ENCODE data around the gene PNLIPRP2.

PNLIPRP2 gene

DNA sequence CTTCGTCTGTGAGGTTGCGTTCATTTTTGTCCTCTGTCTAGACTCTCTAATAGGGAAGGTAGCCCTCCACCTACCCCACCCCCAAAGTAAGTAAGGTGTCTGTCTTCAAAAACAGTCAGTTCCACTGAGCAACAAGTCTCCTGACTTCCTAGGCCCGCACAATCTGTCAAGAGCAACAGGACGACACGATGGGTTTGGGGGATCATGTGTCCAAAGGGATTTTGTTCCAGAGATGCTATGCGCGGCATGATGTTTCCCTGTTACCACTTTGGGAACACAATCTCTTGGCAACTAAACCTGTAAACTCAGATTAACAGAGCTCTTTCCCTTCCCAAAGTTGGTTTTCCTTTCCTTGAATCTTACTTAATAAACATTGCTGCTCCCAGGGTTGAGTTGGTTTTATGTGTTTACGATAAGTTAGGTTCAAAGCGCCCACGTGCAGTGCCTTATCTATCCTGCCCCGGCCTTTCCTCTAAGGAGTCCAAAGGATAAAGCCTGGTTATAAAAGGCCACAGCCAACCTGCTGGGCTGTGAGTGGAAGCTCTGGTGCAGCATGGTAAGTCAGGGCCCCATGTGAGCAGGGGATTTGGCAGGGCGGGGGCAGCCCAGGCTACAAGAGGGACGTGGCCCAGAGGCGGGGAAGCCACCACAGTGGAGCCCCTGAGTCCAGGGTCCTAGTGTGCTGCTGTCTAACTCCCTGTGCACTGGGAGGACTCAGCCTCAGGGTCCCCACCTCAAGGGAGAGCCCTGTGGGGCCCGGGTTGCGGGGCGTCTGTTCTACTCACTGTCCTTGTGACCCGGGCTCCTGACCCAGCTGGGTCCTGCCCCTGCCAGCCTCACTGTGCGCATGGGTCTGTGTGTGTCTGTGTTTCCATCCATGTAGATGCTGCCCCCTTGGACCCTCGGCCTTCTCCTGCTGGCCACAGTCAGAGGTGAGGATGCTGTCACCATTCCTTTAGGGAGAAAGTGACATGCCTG, at the start of gene PNLIPRP2:
PNLIPRP2 (plus strand) TSS at position 531 of the 978 bp plus-strand sequence.
- DNase-seq (ENCODE audit: low read depth in 3 of 3, low spot score in 1 of 3), result no peak

DNA sequence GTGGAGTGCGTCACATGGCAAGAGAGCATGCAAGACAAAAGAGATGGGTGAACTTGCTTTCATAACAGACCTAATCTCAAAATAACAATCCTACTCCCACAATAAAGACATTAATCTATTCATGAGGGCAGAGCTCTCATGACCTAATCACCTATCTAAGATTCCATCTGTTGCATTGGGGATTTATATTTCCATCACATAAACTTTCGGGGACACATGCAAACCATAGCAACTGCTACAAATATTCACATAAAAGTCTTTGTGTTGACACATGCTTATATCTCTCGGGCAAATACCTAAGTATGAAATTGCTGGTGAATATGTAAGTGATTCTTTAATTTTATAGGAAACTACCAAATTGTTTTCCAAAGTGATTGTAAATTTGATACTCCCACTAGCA, 46.0 kb upstream of the PNLIPRP2 start:
- no peak for DNase-seq (ENCODE audit: low read depth in 3 of 3, low spot score in 1 of 3)

DNA sequence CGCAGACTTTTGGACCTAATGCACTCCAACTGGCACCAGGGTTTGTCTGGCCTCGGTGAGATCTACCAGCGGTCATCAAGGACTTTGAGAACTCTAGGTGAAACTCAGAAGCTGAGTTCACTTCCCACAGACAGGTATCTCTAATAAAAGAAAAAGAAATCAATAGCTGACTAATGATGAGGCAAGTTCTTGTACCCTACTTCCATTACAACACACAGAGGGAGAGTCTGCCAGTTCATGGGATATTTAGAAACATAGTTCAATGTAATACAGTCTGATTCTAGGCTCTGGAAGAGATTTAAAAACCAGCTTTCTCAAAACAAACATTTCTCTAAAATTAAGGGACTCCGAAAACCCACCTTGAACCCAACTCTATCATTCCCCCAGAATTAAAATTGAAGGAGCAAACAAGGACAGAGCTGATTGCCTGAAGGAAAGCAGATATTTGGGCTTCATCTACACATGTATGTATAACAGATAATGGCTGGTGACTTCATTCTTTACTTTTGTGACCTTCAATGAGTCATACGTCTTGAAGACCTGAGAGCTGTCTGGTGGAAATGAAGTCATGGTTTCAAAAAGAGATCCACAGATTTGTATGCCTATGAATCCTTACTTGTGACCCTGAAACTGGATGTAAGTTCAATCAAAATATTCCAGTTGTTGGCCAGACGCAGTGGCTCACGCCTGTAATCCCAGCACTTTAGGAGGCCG, 32.7 kb upstream of the PNLIPRP2 start:
- no peak for DNase-seq (ENCODE audit: low read depth in 3 of 3, low spot score in 1 of 3)

DNA sequence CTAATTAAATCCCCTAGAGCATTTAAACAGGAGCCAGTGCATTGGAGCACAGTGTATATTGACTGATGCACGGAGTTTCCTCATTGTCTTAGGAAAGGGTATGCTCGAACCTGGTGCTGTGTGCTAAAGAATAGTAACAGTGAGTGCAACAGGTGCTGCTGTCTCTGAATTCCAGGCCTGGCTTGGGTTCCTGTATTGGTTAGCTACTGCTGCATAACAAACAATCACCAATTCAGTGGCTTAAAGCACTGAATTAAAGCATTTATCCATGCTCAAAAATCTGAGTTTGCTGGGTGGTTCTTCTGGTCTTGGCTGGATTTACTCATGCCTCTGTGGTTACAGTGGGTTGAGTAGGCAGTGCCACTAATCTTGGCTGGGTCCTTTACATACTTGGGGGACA, 31.8 kb upstream of the PNLIPRP2 start:
- no peak for DNase-seq (ENCODE audit: low read depth in 3 of 3, low spot score in 1 of 3)

DNA sequence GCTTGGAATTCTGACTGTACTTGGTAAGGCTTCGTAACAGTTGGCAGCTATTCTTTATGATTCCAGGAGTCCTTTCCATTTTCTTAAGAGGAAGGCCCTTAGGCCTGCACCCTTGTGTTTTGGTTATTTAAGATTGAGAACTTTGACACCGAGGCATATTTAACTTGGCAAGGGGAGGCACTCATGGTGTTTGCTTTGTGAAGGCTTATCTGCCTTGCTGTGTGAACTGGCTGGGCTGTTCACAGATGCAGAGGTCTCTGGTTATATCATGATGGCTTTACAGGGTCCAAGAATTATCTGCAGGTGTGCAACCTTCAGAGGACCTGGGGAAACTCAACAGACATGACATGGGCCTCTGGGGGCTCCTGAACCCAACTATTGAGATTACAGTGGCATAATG, 30.8 kb upstream of the PNLIPRP2 start:
- no peak for DNase-seq (ENCODE audit: low read depth in 3 of 3, low spot score in 1 of 3)

DNA sequence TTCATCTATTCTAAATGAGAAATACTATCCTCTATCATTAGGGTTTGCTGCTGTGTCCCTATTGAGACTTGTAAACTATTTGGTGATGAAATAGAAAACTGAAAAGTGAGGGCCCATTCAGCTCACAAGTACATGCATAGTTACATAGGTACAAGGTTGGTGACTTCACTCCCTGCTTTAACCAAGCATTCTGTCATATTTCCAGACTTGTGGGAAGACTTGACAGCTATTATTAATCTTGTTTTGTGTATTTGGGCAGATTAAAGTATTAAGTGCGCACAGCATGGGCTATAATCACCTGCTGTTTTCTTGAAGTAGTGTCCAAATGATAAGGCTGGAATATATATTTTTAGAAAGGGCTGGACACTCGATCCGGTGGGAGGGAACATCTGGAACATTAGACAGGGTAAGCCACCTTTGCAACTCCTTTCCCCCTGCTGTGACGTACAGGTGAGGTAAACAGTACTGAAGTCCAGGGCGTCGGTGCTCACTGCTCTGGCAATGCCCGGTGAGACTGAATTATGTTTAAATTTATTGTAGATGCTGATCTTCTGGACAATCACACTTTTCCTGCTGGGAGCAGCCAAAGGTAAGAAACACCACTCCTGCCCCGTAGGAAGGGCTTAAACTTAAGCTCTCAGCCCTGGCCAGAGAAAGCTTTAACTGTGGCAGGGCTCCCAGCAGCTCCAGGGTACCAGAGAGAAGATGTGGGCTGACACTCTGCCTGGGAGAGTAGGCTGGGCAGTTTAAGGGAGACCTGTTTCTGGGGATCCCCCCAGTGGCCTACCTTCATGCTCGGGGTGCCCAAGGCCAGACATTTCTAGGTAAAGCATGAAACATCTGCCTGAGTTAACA, 29.9 kb upstream of the PNLIPRP2 start, which contains the start of gene PNLIPRP1:
PNLIPRP1 (plus strand) TSS at position 370 of the 855 bp plus-strand sequence; CDS start at position 541, 171 bp downstream.
- no peak for DNase-seq (ENCODE audit: low read depth in 3 of 3, low spot score in 1 of 3)

DNA sequence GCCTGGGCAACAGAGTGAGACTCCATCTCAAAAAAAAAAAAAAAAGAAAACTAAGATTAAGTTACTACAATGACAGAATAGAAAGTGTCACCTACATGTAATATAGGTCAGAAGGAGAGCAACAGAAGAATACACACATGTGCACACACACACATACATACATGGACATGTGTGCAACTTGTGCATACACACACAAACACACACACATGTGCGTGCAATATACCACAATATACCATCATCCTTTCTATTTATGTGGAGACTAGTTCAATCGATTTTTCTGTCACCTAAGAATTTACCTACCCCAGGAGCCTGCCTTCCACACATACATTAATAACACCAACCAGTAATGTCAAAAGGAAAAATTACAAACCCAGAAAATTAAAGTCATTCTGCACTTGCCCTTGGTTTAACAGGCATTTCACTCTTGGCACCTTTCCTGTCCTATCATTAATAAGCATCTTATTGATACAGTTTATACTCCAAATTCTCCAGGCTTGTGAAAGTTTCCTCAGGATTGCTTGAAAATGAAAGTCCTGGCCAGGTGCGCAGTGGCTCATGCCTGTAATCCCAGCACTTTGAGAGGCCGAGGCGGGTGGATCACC, 27.5 kb upstream of the PNLIPRP2 start:
- no peak for DNase-seq (ENCODE audit: low read depth in 3 of 3, low spot score in 1 of 3)

DNA sequence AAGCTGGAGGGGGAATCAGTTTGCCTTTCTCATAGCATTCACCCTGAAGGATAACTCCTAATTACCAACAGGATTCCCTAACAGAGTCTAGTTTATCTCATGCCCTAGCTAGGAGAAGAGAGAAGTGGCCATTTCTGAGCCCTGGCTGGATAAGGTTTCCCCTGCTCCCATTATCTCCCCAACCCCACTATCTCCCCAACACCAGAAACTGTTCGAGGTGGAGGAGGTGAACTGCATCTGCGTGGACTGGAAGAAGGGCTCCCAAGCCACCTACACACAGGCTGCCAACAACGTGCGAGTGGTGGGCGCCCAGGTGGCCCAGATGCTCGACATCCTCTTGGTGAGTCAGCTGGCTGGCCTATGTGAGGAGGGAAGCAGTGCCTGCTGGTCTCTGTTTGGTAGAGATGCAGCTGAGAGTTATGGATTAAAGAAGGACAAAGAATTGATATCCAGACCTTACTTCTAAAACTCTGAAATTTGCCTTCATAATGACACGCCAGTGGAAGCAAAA, 26.2 kb upstream of the PNLIPRP2 start:
- DNase-seq (ENCODE audit: low read depth in 3 of 3, low spot score in 1 of 3), result no peak

DNA sequence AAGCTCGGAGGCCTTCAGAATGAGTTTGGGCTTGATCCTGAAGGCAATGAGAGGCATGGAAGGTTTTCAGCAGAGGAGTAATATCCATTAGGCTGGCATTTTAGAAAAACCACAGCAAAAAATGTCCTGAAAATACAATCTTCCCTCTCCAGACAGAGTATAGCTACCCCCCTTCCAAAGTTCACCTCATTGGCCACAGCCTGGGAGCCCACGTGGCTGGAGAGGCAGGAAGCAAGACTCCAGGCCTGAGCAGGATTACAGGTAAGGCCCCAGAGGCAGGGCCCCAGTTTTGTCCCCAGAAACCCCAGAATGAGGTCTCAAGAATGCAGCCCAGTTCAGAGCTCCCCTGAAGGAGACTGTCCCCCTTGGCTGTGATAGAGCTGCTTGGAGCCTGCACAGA, 24.7 kb upstream of the PNLIPRP2 start:
- no peak for DNase-seq (ENCODE audit: low read depth in 3 of 3, low spot score in 1 of 3)

DNA sequence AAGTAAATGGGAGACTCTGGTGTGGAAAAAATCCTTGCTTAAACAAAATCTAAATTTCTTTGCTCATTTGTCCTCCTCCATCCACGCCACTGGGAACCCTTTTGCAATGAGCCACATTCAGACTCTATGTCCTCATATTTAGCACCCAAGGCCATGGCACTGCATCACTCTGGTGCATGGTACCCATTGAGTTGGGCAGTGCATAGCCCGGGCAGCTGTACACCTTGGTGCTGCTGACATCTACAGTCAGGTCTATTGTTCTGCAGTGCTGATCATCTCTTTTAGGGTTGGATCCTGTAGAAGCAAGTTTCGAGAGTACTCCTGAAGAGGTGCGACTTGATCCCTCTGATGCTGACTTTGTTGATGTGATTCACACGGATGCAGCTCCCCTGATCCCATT, 23.2 kb upstream of the PNLIPRP2 start:
- DNase-seq (ENCODE audit: low read depth in 3 of 3, low spot score in 1 of 3), result no peak

DNA sequence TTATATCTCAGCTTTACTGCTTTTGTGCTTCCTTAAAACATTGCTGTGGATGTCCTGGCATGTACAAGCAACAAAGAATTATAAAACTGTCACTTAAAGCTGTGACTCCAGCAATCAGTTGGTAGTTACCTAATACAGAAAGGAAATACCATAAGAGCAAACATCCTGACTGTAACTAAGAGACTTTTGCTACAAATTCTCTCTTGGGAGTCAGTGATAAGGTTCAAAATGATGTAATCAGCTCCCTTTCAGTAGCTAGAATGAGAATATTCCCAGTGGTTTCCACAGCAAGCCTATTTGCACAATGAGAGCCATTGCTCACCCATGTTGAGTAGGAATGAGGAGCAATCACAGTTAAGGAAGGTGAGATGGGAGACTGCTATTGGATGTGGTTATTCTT, 22.4 kb upstream of the PNLIPRP2 start:
- no peak for DNase-seq (ENCODE audit: low read depth in 3 of 3, low spot score in 1 of 3)

DNA sequence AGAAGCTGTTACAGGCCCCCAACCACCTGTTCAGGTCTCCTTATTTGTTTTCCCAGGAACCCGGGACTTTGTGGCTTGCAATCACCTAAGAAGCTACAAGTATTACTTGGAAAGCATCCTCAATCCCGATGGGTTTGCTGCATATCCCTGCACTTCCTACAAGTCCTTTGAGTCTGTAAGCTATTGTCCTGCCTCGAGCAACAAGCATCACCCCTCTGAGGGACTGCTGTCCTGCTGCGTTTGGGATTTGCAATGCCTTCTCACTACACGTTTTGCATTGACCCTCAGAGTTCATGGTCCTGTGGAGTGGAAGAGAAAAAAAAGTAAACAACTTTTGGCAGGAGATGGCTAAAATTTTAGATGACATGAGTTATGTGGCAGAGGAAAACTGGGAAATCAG, 20.8 kb upstream of the PNLIPRP2 start:
- no peak for DNase-seq (ENCODE audit: low read depth in 3 of 3, low spot score in 1 of 3)

DNA sequence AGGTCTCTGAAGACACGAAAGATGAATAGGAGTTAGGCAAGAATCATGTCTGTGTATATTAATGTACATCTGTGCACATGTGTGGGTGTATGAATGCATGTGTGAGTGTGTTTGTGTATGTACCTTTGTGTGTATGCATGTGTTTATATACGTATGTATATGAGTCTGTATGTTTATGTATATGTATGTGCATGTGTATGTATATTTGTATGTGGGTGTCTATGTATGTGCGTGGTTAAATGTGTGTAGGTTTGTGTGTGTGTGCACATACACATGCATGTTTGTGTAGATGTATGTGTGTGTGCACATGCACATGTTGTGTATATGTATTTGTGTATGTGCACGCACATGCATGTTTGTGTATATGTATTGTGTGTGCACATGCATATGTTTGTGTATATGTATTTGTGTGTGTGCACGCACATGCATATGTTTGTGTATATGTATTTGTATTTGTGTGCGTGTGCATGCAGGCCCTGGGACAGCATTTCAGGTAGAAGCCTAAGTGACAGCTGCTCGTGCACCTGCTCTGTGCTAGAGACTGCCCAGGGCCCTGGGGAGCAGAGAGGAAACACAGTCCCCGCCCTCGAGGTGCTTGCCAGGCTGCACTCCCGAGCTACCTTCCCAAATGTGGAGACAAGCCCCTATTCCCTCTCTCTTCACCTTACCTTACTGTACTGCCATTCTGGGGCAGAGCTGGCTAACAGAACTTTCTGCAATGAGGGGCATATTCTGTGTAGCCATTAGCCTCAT, 17.9 kb upstream of the PNLIPRP2 start:
- DNase-seq (ENCODE audit: low read depth in 3 of 3, low spot score in 1 of 3), result no peak

DNA sequence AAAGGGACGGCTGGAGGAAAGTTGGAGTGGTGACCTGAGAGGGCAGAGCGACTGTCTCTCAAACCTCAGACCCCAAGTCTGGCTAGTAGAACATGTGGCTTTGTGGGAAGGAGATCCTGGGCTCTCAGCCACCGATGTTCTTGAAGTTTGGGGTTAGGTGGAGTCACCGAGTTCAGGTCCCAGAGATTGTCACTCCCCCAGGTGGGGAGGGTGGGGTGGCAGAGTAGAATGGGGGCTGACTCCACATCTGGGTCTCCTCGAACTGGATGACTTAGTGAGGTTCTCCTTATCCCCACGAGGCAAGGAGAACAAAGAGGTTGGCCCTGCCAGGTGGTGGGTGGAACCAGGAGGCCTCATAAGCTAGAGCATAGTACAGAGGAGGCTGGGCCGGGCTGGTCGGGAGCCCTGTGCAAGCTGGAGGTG, 14.7 kb upstream of the PNLIPRP2 start:
- no peak for DNase-seq (ENCODE audit: low read depth in 3 of 3, low spot score in 1 of 3)

DNA sequence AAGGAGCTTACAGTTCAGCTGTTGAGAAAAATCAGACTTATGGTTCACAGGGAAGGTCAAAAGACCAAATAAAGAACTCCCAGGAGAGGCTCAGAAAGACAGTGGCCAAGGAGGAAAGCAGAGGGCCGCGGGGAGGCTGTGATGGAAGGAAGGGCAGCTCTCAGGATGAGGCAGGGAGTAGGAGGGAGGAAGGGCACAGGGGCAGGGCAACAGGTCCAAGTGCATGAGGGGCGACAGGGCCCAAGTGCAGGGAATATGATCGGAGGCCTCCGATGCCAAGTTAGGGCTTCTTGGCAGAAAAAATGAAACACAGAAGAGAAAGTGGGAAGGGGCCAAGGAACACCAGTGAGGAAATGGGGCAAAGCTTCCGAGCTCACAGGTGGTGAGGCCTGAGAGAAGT, 13.4 kb upstream of the PNLIPRP2 start:
- no peak for DNase-seq (ENCODE audit: low read depth in 3 of 3, low spot score in 1 of 3)

DNA sequence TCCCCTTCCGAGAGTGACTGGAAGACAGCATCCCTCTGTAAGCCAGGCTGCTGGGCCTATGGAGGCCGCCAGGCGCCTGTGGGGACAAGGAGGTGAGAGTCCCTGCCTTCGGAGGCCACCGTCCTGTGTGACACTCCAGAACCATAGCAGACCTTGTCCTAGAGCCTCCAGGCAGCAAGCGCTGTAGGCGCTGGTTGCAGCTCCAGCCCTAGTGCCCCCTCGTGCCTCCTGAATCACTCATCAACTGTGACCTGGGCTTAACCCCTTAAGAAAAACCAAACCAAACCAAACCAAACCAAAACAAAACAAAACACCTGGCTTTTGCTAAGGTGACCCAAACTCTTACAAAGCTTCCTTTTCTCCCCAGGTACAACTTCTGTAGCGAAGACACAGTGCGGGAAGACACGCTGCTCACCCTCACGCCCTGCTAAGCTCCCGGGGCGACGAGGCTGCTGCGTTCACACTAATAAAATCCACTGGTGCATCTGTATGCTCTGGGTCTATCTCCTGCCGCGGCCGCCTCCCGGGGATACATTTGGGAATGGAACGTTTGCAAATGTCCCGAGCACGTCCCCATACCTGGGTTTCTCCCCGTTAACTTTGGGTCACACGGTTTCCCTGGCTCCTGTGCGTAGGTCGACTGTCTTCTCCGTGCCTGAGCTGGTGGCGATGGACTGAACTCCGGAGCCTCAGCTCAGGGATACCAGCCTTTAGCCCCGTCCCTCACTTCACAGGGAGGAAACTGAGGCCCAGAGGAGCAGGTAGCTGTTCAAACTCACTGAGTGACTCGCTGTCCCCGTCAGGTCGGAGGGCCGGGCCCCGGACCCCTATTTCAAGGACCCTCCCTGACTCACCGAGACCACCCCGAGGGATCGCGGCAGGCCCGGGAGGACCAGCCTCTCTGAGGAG, 11.8 kb upstream of the PNLIPRP2 start:
- DNase-seq (ENCODE audit: low read depth in 3 of 3, low spot score in 1 of 3), result no peak

DNA sequence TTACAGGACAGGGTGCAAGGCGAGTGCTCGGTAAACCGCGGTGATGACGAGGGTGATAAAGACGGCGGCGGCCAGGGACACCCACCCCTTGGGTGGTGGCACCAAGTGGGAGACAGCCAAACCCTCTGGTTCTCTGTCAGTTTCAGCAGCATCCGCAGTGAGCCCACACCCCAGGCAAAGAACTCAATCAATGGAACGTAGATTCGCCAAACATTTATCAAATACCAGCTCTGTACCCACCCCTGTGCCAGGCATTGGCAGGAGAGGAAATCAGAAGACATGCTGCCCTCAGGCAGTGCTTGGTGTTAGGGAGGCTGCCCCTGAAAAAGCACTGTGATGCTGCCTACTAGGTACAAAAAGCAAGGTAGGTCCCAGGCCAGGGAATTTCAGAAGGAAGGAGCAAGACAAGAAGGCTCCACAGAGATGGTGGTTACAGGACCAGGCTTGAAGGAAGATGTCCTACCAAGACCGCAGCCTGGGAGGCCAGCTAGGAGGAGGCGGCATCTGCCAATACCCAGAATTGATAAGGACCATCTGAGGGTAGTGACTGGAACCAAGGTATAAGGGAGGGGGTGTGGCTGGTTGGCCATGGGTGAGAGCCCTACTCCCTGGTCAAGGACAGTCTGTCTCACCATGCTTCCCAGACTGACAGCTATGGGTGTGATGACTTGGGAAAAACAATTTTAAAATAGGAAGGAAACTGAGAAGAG, 10.2 kb upstream of the PNLIPRP2 start:
- no peak for DNase-seq (ENCODE audit: low read depth in 3 of 3, low spot score in 1 of 3)

DNA sequence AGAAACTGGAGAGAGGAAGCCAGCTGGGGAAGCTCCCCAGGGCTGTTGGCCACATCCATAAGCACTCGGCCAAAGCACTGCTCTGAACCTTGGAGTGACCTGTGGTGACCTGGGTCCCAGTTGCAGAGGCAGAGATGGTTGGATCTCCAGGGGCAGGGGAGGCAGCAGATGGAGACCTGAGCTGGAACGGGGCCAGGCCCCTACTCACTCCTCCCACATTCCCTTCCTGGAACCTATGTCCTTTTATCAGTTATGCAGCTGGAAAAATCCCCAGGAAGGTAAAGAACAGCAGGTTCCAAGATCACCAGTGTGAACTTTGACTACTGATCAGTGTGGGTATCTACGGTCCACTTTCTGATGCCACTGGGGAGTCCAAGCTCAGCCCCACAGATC, 9.6 kb upstream of the PNLIPRP2 start:
- no peak for DNase-seq (ENCODE audit: low read depth in 3 of 3, low spot score in 1 of 3)

Measured in stimulated activated CD4-positive, alpha-beta T cell treated with anti-CD3 and anti-CD28 coated beads, TNF-alpha, amount 100 ng/mL, for 1 hour (primary cell).